K562 treated with DMSO at 1 percent for 24 hours (cell line): ENCODE results near the gene RPS15A. TPM values are rescaled to one million over a fixed set of nuclear protein-coding genes. Genes with fewer than 3 reads are reported as not detected.

ENCODE experiments used
- total RNA-seq: library from RNA; unstranded; fragments of 300-600 nt; gene quantifications from 2 replicates; pipeline ENCODE4 v1.2.3, GENCODE V29; 2022; ENCODE audit warnings: low read depth; ENCODE audit not compliant: insufficient read depth

RPS15A gene
- total RNA-seq: 4,569 and 4,875 TPM in 2 replicates

GRCh38 chr16:18789850-18790706, at the start of gene RPS15A:
Gene RPS15A (minus strand): TSS chr16:18790334. CDS start chr16:18789113, 1,221 bp downstream.

DNA sequence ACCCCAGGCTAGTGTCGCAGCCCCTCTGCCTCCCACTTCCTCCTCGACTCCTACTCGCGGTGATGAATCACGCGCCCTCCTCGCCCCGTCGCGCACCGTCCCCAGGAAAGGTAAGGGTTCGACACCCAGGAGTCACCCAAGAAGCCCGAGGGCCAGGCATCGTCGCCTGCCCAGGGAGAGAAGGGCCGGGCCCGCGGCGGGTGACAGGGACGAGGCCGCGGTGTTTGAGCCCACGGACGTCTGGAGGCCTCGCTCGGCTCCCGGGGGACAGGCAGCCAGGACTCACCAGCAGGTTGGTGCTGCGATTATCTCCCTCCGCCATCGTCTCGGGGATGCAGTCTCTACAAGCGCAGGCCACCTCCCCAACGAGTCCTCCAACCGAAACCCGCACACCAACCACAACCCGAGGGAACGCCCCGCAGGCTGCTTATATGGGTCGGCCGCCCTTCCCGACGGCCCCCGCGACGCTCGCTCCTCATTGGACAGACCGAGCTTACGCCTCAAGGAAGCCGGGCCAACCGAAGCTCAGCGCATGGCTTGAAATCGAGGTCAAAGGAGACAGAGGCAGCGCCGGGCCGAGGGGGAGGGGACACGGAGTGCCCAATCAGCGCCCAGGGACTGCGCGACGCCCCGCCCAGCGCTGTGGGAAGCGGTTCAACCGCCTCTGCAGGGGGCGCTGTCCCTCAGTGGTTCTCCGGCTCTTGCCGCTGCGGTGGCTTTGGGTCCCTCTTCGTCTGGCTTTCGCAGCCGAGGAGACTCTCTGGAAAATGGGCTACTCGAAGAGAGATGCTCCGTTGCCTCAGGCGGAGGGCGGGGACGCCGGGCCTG, 11.2 kb upstream of the RPS15A start, which contains the start of gene ARL6IP1:
Gene ARL6IP1 (minus strand): TSS at position 405 of the 828 bp plus-strand sequence. CDS start 83 bp downstream, at position 322.

Other genes with a start within 250 kb of the RPS15A start
- 97.6 and 110 TPM in 2 replicates for gene NOMO2, start 228.2 kb downstream of the RPS15A start, total RNA-seq
- gene ARL6IP1, start 11.2 kb upstream of the RPS15A start, total RNA-seq: 123 and 155 TPM in 2 replicates
- gene SMG1, start 136.1 kb upstream of the RPS15A start, total RNA-seq: 12.0 and 14.0 TPM in 2 replicates
- gene TMC7, start 193.6 kb upstream of the RPS15A start, total RNA-seq: 1.5 and 1.8 TPM in 2 replicates